DMS 273 treated with DMSO at 0.1 percent for 48 hours (cell line): ENCODE results near the gene PTGES3.

ENCODE experiments used
- DNase-seq: peaks from one replicate; lab custom pipeline; 2025; lab: John Stamatoyannopoulos, UW

The PTGES3 gene

GRCh38 chr12:56629459-56630179 lies 58.5 kb downstream of the PTGES3 start:
- DNase-seq = no peak

- DNase-seq = no peak
These were observed 59.2 kb downstream of the PTGES3 start for GRCh38 chr12:56628671-56629458.

- DNase-seq = no peak
These were observed 61.4 kb downstream of the PTGES3 start for GRCh38 chr12:56626701-56627100.

- no peak for DNase-seq
These were observed 65.5 kb downstream of the PTGES3 start for GRCh38 chr12:56622535-56622934.

GRCh38 chr12:56616925-56617324 lies 71.2 kb downstream of the PTGES3 start:
- DNase-seq = no peak

- no peak for DNase-seq
These were observed 71.8 kb downstream of the PTGES3 start for GRCh38 chr12:56616244-56616643.

GRCh38 chr12:56614627-56615026 lies 73.5 kb downstream of the PTGES3 start:
- DNase-seq = no peak
